Coronary artery (tissue), 2 donors: ENCODE data around the gene ZNF860.
"Not testable (repeated sequence)": the region's sequence is repeated elsewhere in the genome, so short reads cannot be mapped to it uniquely, and the experiment has no call there.

ENCODE experiments used
- DNase-seq: peaks from one replicate; pipeline ENCODE4 v3.0.0-alpha.2; 2017; ENCODE audit warnings: low spot score
- H3K27ac ChIP-seq, 2 donors: fragments of 200-600 bp; sonication (generic); one replicate each; pipeline ENCODE4 v1.5.1; 2016 to 2019
- H3K4me3 ChIP-seq: fragments of 200-600 bp; sonication (generic); 2 replicates; pipeline ENCODE4 v1.5.1; 2016; ENCODE audit warnings: mild to moderate bottlenecking, moderate library complexity
- TF ChIP-seq, protein P1 (sequence below): fragments of 200-600 bp; sonication (generic); IDR thresholded peaks from one replicate; pipeline ENCODE4 v1.5.1; 2019; ENCODE audit warnings: antibody characterized with exemption

The ZNF860 gene

DNA sequence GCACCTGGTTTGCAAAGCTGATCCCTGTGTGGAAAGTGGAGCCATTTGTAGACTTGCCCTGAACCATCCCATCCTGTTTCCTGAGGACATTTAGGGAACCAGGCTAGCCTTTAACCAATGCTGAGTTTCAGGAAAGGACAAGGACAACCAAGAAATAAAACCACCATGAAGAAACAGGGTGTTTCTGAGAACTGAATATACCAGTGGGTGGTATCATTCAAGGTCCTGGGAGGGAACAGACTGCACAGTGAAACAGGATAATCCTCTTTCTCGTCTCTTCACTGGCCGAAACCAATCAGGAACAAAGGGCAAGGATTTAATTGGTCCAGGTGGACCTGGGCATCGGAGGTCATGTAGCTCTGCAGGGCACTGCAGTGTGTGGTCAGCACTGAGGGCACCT, 21.8 kb downstream of the ZNF860 start:
- no peak for DNase-seq
- TF ChIP-seq, protein P1, sequence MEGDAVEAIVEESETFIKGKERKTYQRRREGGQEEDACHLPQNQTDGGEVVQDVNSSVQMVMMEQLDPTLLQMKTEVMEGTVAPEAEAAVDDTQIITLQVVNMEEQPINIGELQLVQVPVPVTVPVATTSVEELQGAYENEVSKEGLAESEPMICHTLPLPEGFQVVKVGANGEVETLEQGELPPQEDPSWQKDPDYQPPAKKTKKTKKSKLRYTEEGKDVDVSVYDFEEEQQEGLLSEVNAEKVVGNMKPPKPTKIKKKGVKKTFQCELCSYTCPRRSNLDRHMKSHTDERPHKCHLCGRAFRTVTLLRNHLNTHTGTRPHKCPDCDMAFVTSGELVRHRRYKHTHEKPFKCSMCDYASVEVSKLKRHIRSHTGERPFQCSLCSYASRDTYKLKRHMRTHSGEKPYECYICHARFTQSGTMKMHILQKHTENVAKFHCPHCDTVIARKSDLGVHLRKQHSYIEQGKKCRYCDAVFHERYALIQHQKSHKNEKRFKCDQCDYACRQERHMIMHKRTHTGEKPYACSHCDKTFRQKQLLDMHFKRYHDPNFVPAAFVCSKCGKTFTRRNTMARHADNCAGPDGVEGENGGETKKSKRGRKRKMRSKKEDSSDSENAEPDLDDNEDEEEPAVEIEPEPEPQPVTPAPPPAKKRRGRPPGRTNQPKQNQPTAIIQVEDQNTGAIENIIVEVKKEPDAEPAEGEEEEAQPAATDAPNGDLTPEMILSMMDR: no peak
- Histone ChIP-seq H3K27ac (no peak overlapping the region), H3K4me3 (no peak overlapping the region)

DNA sequence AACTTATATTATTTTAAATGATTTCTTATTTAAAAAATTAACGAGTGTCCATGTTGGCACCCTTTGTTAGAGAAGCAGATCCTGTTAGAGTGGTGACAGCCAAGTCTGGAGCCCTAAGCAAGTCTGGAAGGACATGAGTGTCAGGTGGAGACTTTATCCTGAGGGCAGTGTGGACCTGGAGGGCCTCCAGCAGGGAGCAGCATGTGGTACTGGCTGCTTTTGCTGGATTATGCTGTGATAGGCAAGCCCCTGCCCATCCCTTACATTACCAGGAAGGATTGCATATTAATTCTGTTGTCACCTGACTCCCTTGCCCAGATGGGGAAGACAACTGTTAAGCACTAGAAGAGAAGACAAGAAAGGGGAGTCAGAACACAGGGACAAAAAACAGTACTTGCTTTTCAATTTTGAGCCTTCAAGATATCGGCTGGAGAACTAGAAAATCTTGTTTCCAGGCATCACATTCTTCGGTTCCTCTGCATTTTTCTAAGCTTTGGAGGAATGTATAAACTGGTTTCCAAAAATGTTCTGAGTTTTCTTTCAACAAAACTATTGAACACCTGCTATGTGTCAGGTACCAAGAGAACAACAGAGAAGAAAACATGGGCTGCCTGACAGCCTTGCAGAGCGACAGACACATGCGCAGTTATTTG, 22.7 kb downstream of the ZNF860 start:
- no peak for DNase-seq
- Histone ChIP-seq H3K4me3 (no peak overlapping the region), H3K27ac (no peak overlapping the region)
- TF ChIP-seq, protein P1: no peak

DNA sequence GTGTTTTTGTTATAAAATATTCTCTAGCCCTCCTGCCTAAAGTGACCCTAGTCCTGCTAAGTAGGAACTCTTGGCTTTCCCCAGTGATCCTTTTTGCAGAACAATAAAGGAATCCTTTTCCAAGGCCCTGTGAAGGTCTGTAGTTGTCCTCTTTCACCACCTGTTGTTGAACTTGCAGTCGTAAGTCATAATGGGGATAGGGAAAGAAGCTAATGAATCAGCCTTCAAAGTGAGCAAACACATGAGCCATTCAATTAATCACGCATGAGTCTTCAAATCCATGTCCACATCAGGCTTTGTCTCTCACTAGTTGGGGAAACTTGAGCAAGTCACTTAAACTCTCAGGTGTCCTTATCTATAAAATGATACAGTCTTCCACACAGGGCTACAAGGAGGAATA, 27.6 kb downstream of the ZNF860 start:
- H3K27ac ChIP-seq: no peak overlapping the region
- TF ChIP-seq, protein P1: no peak
- H3K4me3 ChIP-seq: no peak overlapping the region
- DNase-seq: no peak

DNA sequence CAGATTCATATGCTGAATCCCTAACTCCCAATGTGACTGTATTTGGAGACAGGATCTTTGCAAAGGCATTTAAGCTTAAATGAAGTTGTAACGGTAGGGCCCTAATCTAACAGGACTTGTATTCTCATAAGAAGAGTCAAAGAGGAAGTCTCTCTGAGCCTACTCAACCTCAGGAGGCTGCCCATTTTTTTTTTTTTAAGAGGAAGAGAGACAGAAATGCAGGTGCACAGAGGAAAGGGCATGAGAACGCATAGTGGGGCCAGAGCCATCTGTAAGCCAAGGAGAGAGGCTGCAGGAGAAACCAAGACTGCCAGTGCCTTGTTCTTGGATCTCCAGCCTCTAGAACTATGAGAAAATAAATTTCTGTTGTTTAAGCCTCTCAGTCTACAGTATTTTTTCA, 28.4 kb downstream of the ZNF860 start:
- TF ChIP-seq, protein P1: no peak
- no peak for DNase-seq
- Histone ChIP-seq H3K4me3 (no peak overlapping the region), H3K27ac (no peak overlapping the region)

DNA sequence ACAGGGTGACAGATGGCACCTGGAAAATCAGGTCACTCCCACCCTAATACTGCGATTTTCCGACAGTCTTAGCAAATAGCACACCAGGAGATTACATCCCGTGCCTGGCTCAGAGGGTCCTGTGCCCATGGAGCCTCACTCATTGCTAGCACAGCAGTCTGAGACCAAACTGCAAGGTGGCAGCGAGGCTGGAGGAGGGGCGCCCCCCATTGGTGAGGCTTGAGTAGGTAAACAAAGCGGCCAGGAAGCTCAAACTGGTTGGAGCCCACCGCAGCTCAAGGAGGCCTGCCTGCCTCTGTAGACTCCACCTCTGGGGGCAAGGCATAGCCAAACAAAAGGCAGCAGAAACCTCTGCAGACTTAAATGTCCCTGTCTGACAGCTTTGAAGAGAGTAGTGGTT, 29.1 kb downstream of the ZNF860 start:
- not testable (repeated sequence) for H3K4me3 ChIP-seq, DNase-seq, H3K27ac ChIP-seq

DNA sequence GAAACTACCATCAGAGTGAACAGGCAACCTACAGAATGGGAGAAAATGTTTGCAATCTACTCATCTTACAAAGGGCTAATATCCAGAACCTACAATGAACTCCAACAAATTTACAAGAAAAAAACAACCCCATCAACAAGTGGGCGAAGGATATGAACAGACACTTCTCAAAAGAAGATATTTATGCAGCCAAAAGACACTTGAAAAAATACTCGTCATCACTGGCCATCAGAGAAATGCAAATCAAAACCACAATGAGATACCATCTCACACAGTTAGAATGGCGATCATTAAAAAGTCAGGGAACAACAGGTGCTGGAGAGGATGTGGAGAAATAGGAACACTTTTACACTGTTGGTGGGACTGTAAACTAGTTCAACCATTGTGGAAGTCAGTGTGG, 34.1 kb downstream of the ZNF860 start:
- not testable (repeated sequence) for DNase-seq, H3K4me3 ChIP-seq, H3K27ac ChIP-seq

DNA sequence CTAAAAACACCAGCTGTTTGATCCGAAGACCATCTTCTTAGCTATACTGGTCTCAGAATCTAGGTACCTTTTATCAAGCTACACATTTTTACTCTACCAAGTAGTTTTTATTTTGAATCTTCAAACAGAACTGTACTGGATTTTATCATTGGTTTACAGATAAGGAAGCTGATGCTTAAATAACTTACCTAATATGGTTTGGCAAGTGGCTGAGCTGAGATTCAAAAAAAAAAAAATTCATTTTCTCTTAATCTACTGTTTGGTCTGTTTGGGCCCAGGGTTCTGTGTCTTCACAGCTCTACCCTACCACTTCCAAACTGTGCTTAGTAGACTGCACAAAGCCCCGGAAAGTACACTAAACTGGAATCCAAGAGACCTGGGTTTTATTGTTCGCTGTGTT, 35.7 kb downstream of the ZNF860 start:
- H3K27ac ChIP-seq: no peak overlapping the region
- DNase-seq: no peak
- TF ChIP-seq, protein P1: no peak
- no peak overlapping the region for H3K4me3 ChIP-seq

DNA sequence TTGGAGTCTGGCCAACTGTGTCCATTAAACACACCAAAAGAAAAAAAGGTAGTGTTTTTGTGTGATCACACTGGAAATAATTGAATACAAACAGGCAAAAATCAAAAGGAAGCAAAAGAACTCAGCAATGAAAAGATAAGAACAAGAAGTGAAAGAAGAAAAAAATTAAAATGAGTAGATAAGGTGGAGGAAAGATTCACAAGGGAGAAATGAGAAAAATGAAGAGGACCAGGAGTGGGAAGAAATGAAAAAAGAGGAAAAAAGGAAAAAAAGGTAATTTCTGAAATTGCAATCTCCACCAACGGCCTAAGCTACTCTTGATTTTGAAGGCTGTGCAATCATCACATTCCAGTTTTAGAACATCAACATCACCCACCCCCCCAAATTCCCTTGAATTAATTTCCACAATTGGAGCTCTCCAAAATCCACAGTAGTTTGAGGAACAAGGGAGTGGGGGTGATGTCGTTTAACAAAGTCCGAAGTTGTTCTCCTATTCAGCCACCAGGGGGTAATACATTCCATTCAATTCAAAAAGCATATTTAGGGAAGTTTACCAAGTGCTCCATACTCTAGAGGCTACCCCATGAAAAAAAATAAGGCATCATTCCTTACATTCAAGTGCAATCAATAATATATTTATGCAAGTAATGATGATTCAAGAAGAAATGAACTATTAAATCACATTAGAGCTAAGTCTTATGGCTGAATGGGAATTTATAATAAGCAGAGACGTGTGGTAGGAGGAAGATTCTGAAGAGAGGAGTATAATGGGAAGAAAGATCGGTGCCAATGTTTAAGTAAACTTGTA, 37.4 kb downstream of the ZNF860 start:
- TF ChIP-seq, protein P1: peak; percentile 67
- H3K4me3 ChIP-seq: no peak overlapping the region
- DNase-seq: no peak
- H3K27ac ChIP-seq: no peak overlapping the region
